Measurements from ENCODE around the gene GNPAT.

Gene GNPAT

GRCh38 chr1:231311720-231312431, 70.9 kb downstream of the GNPAT start:
- in situ Hi-C loops (cut with MboI; ENCODE audit: low sequenced_read_pairs), result no loop called here

GRCh38 chr1:231312432-231312788, 71.4 kb downstream of the GNPAT start:
- in situ Hi-C loops (cut with MboI; ENCODE audit: low sequenced_read_pairs), result no loop called here

GRCh38 chr1:231313661-231314060, 72.6 kb downstream of the GNPAT start:
- in situ Hi-C loops (cut with MboI; ENCODE audit: low sequenced_read_pairs), result no loop called here

- in situ Hi-C loops (cut with MboI; ENCODE audit: low sequenced_read_pairs), result no loop called here
These were observed 74.9 kb downstream of the GNPAT start for GRCh38 chr1:231315887-231316286.

GRCh38 chr1:231317306-231318014, 76.4 kb downstream of the GNPAT start:
- in situ Hi-C loops (cut with MboI; ENCODE audit: low sequenced_read_pairs), result no loop called here

GRCh38 chr1:231318015-231318355, 77.0 kb downstream of the GNPAT start:
- in situ Hi-C loops (cut with MboI; ENCODE audit: low sequenced_read_pairs), result no loop called here

- in situ Hi-C loops (cut with MboI; ENCODE audit: low sequenced_read_pairs), result no loop called here
These were observed 77.6 kb downstream of the GNPAT start for GRCh38 chr1:231318568-231318967.

- in situ Hi-C loops (cut with MboI; ENCODE audit: low sequenced_read_pairs), result no loop called here
These were observed 78.1 kb downstream of the GNPAT start for GRCh38 chr1:231319080-231319479.

GRCh38 chr1:231322880-231323530, 82.0 kb downstream of the GNPAT start:
- in situ Hi-C loops (cut with MboI; ENCODE audit: low sequenced_read_pairs), result no loop called here

GRCh38 chr1:231324660-231325059, 83.6 kb downstream of the GNPAT start:
- in situ Hi-C loops (cut with MboI; ENCODE audit: low sequenced_read_pairs), result no loop called here

GRCh38 chr1:231326248-231326647, 85.2 kb downstream of the GNPAT start:
- in situ Hi-C loops (cut with MboI; ENCODE audit: low sequenced_read_pairs), result no loop called here
